HG03159 (cell line): ENCODE measurements around the gene PI4KB.
"Not testable (repeated sequence)": the region's sequence is repeated elsewhere in the genome, so short reads cannot be mapped to it uniquely, and the experiment has no call there.

ENCODE experiments used
- ATAC-seq: cut with Tn5 transposase; IDR thresholded peaks from one replicate; pipeline ENCODE4 v1.9.1; 2021; ENCODE audit warnings: mild to moderate bottlenecking, moderate library complexity; ENCODE audit not compliant: unreplicated experiment

Gene PI4KB

DNA sequence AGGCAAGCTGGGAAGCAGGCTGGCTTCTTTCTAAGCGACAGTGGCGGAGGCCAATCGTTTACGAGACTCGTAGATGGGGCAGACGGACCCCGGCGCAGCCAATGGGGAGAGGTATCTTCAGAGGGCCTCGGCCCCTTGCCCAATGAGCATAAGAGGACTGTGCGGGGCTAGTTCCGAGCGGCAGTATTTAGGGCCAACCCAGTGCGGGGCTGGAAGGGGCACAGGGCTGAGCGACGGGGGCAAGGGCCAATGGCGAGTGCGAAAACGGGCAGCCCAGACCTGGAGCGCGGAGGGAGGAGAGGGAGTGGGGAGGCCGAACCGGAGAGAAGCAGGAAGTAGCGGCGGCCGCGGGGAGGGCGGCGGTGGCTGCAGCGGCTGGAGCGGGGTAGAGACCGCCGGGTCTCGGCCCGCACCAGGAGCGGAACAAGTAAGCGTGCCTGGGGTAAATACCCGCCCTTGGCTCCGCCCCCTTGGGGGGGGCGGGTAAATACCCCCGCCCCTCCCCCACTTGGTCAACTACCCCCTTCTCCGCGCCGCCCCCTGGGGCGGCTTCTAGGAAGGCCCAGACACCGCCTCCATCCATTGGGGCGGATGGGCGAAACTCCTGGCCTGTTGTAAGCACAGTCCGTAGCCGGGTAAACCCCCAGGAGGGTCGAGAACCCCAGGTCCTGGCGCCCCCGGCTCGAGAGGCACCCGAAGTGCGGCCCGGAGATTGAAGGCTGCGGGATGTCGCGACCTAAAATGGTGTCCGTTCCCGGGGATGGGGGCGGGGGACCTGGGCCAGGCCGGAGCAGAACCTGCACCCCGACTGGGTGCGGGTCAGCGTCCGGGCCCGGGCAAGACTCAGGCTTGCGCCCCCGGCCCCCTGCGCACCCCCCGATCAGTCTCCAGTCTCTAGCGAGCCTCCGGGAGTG, 45.0 kb downstream of the PI4KB start, which contains the start of gene ZNF687:
ZNF687 (plus strand) TSS at position 331 of the 914 bp plus-strand sequence. CDS start 3,993 bp downstream, outside the sequence.
- ATAC-seq = peak; percentile 87

DNA sequence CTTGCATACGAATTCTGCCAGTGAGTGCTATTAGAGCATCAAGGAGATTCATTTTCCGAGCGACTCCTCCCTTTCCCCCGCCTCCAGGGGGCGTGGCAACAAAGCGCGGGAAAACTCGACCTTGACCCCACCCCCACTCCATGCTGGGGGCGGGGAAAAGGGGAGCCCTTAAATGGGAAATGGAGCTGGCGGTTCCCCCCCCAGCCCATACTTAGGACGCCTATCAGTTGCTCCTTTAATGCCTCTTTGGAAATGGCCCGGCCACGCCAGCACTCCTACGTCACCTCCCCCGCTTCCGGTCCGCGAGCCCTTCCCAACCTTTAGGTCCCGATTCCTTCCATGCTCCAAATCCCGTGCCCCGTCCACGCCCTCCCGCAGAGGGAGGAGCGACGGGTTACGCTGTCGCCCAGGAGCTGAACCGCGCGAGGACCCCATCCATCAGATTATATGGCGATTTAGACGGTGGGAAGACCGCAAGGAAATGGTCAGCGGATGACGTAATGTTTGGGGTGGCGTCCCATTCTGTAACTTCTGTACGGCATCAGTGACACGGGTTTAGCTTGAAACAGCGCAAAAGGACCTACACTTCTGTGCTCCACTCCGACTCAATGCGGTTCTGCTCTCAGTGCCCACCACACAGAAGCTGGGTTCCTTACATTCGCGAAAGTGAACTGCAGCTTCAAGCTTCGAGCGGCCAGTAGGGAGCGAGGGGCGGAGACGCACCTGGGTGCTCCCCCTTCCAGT, 45.8 kb downstream of the PI4KB start:
- peak; percentile 33 for ATAC-seq

DNA sequence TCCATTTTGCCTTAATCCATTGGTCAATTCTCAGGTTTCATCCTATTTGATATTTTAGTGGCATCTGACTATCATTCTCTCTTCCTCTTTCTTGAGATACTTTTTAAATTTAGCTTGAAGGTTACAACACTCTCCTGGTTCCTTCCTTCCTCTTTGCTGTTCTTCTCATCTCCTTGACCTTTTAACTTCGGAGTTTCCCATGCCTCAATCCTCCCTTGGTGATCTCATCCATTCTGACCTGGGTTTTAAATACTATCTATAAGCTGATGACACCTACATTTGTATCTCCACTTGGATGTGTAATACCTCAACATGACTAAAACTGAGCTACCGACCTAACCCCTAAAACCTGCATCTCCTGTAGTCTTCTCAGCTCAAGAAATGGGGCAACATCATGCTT, 50.0 kb downstream of the PI4KB start:
- ATAC-seq = no peak

DNA sequence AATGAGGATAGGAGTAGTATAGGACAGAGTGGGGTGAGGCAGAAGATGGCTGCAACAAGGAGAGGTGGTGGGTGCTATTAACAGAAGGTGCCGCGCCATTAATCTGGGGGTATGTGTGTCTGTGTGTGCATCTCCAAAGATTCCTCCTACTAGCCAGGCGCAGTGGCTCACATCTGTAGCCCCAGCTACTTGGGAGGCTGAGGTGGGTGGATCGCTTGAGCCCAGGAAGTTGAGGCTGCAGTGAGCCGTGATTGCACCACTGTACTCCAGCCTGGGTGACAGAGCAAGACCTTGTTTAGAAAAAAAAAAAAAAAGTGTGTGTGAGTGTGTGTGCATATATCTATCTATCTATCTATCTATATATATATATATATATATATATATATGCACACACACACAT, 51.9 kb downstream of the PI4KB start:
- ATAC-seq = not testable (repeated sequence)

DNA sequence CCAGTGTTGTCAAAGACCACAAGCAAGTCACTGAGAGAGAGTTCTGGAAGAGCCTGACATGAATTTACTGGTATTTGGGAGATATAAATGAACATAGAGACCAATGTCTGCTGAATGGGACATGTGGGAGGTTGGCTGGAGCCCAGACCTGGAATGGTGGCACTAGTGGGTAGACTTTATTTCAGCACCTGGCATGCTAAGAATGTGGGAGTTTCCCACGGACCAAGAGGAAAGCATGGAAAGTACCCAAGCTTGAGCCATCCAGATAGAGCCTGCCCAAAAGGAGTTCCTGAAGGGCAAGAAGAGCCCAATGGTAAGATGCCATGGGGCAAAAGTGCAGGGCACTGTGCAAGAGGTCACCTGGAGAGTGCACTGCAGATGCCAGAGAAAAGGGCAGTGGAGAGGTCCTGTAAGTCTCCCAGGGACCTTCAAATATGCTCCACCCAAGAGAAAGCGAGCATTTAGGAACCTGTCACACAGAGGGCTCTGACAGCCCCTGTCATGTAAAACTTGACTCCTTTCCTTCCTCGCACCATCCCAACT, 53.2 kb downstream of the PI4KB start:
- ATAC-seq = no peak

DNA sequence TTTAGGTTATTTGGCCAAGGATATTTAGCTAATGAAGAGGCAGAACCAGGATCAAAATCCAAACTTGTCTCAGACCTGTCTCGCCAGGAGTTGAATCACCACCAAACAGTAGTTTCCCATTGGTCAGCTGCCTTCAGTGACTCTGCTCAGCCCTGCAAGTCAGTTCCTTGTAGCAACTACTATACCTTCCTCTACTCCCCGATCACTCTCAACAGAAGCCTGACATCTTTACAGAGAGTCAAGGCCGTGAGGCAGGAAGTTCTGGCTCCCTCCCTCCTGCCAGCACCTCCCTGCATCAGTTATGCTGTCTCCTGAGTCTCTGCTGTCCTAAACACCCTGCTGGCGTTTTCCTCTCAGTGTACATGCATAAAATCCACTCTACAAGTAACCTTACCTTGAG, 59.5 kb downstream of the PI4KB start:
- ATAC-seq = no peak

DNA sequence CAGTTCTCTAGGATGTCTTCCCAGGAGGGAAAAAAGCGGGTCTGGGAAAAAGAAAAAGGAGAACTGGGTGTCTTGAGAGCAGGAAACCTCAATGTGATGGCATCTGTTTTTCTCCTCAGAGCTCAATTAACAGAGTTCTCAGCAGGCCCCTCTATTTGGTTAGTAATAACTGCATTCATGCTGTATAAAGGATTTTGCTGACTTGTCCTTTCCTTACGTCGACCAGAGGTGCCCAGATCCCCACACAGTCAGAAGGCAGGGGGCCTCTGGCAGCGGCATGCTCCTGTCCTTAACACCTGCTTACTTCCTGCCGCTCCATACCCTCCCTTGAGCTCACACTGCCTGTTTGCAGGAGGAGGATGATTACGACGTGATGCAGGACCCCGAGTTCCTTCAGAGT, 60.4 kb downstream of the PI4KB start:
- ATAC-seq = no peak

DNA sequence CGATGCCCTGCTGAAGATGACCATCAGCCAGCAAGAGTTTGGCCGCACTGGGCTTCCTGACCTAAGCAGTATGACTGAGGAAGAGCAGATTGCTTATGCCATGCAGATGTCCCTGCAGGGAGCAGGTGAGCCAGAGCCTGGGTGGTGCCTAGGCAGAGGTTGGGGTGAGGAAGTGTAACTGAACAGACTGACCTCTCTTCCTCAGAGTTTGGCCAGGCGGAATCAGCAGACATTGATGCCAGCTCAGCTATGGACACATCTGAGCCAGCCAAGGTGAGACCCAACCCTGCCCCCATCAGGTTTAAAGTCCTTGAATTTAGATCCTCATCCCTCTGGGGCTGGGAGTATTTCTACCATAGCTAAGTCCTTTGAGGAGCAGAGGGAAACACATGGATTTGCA, 60.9 kb downstream of the PI4KB start:
- ATAC-seq = no peak

DNA sequence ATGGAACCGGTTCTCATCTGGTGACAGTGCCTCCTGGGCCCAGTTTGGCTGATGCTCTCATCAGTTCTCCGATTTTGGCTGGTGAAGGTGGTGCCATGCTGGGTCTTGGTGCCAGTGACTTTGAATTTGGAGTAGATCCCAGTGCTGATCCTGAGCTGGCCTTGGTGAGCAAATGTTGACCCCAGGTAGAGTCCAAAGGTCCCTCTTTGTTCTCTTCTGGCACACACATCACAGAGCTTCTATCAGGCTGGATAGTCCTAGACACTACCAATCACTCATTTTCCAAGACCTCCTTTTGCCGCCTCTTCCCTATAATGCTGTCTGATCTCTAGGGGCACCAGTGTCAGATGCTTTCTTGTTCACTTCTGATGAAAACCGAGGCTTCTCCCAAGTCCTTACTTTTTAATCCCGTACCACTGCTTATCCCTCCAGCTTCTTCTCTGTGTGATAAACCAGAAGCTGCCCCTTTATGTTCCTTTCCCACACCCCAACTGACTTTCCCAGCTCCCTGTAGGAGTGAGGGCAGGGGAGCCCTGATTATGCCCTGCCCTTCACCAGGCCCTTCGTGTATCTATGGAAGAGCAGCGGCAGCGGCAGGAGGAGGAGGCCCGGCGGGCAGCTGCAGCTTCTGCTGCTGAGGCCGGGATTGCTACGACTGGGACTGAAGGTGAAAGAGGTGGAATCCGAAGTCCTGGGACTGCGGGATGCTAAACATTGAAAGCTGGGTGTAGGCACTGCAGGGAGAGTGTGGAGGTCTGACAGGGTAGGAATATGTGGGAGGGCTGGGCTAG, 61.6 kb downstream of the PI4KB start:
- ATAC-seq = no peak

DNA sequence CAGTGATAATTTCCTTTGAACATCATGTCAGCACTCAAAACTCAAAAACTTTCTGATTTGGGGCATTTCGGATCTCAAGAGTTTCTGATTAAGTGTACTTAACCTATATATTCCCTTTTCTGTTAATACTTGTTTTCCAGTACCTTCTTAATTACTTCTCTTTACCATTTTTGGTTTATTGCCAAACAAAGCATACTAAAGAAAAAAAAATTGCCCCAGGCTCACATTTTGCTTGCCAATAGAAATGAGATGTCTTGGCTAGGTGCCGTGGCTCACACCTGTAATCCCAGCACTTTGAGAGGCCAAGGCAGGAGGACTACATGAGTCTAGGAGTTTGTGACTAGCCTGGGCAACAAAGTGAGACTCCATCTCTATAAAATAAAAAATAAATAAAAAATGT, 67.9 kb downstream of the PI4KB start:
- no peak for ATAC-seq

DNA sequence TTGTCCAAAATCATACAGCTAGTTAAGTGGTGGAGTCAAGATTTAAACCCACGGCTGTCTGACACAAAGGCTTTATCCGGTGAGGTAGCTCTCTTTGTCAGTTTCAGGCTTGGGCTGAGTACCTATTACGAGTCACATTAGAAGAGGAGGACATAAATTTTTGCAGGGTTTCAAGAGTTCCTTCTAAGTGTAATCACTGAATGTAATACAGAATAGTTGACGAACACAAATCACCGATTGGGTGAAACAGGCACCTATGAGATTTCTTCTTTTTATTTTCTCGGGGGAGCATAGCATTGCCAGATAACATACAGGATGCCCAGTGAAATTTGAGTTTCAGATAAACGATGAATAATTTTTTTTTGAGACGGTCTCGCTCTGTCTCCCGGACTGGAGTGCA, 71.8 kb downstream of the PI4KB start:
- ATAC-seq = no peak

DNA sequence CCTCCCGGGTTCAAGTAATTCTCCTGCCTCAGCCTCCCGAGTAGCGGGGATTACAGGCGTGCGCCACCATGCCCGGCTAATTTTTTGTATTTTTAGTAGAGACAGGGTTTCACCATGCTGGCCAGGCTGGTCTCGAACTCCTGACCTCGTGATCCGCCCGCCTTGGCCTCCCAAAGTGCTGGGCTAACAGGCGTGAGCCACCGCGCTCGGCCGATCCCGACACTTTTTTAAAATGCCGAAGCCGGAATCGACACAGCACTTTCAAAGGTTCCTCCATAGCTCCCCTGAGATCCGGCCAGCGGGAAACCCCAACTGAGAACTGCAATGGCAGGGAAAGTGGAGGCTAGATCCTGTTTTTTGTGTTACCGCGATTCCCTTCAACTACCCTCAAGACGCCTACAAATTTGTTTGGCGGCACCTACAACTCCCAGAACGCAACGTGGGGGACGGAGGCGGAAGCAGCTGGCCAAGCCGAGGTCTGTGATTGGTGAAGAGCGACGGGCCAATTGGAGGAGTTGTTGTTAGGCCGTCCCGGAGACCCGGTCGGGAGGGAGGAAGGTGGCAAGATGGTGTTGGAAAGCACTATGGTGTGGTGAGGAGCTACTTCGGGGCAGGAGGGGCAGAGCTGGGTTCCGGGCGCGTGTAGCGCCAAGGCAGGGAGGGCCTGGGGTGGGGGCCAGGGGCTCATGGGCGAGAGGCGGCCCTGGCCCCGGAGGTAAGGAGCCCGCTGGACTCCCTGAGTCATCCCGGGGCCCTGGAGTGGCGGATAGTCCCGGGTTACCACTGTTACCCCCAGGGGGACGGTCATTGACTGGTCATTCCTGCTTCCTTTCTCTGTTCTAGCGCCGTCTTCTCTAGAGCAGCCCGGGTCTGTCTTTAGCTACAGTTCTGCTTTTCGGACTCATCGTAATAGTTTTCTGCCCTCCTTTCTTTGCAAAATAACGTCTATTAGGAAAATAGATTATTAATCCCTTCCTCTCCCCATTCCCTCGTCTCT, 72.7 kb downstream of the PI4KB start, which contains the start of gene PSMD4:
PSMD4 (plus strand) TSS at position 518 of the 997 bp plus-strand sequence; CDS start at position 567, 49 bp downstream.
- ATAC-seq = peak; percentile 92

DNA sequence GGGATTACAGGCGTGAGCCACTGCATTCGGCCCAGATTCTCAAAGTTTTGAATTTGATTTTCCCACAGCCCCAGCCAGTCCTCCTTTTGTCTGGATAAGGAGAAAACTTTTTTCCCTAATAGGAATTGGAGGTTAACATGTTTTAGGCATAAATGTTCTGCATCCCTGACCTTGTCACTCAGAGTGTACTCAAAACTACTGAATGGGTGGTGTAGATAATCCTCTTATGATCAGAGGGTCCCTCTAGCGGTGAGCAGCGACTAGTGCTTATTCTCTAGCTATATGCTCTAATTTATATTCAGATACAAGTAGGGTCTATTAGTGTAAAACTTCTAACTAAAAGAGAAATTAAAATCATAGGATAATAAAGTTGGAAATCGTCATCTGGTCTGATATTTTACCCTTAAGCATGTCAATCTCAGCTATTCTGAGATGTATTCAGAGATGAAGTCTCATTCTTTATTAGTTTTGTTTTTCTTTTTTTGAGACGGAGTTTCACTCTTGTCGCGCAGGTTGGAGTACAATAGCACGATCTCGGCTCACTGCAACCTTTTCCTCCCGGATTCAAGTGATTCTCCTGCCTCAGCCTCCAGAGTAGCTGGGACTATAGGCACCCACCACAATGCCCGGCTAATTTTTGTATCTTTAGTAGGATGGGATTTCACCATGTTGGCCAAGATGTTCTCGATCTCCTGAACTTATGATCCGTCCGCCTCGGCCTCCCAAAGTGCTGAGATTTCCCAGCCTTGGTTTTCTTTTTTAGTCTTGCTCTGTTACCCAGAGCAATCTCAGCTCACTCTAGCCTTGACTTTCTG, 75.4 kb downstream of the PI4KB start:
- ATAC-seq = no peak

DNA sequence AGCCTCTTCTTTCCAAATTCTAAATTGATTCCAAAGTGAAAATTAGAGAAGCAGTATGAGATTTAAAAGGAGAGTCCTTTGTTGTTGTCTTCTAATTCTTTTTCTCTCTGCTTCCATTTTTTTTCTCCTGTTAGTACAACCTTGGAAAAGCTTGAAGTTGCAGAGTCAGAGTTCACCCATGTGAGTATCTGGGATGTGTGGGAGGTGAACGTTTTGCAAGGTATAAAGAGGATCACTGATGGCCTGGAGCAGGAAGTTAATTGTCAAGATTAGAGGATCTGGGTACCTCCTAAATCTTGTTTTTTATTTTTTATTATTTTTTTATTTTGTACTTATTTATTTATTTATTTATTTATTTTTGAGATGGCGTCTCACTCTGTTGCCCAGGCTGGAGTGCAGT, 80.4 kb downstream of the PI4KB start:
- ATAC-seq = no peak

DNA sequence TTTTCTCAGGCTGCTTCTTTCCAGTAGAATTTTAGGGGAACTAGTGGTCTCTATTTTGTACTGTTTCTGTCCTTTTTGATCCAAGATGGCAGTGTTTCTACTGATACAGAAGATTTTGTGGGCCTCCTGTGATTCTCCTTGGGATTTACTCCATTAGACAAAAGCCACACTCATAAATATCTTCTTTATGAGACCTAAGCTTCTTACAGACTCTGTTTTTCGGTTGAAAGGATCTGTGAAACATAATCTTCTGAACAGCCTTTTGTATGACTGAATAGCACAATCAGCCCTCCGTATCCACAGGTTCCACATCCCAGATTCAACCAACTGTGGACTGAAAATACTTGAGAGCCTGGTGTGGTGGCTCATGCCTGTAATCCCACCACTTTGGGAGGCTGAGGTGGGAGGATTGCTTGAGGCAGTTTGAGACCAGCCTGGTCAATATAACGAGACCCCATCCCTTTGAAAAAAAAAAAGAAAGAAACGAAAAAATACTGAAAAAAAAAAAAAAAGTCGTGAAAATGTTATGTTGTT, 83.5 kb downstream of the PI4KB start:
- ATAC-seq = no peak

DNA sequence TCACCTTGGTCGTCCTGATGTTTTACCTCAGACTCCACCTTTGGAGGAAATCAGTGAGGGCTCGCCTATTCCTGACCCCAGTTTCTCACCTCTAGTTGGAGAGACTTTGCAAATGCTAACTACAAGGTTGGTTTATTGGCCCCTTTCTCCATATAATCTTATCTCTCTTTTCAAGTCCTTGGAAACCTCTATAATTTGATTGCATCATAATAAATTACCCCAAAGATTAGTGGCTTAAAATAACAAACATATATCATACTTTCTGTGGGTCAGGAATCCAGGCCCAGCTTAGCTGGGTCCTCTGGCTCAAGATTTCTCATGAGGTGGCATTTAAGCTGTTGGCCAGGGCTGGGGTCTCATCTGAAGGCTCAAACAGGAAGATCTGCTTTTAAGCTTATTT, 84.8 kb downstream of the PI4KB start:
- no peak for ATAC-seq
